HUES48 (cell line): Measurements from ENCODE around the gene GGNBP2.

Source experiments
- H3K27ac ChIP-seq: one replicate; pipeline ENCODE4 v1.7.0; 2013; ENCODE audit warnings: low read depth, low read length, inconsistent platforms
- H3K27me3 ChIP-seq: 2 replicates; pipeline ENCODE4 v1.6.1; 2013; ENCODE audit warnings: mild to moderate bottlenecking, low read length; ENCODE audit not compliant: control insufficient read depth, insufficient read depth
- H3K36me3 ChIP-seq: 2 replicates; pipeline ENCODE4 v1.6.1; 2013; ENCODE audit warnings: low read length; ENCODE audit not compliant: control insufficient read depth, insufficient read depth
- H3K4me1 ChIP-seq: 2 replicates; pipeline ENCODE4 v1.6.1; 2013; ENCODE audit warnings: mild to moderate bottlenecking, low read length; ENCODE audit not compliant: control insufficient read depth, insufficient read depth
- H3K4me3 ChIP-seq: 2 replicates; pipeline ENCODE4 v1.5.1; 2013; ENCODE audit warnings: mild to moderate bottlenecking, low read depth, low read length
- H3K9ac ChIP-seq: 2 replicates; pipeline ENCODE4 v1.6.1; 2013; ENCODE audit warnings: mild to moderate bottlenecking, low read depth, low read length, moderate library complexity
- H3K9me3 ChIP-seq: 2 replicates; pipeline ENCODE4 v1.6.1; 2013; ENCODE audit warnings: low read length; ENCODE audit not compliant: control insufficient read depth, insufficient read depth

The GGNBP2 gene

GRCh38 chr17:36593656-36594316 is 49.1 kb downstream of the GGNBP2 start:
- Histone ChIP-seq H3K4me1 (peaks cover 14% of the 10 kb centered on the region), H3K27ac (no peak overlapping the region), H3K9ac (no peak overlapping the region), H3K9me3 (no peaks in the 10 kb centered on the region), H3K4me3 (peak overlapping the region; percentile 85; the same call in 1 of the 2 replicates), H3K27me3 (no peaks in the 10 kb centered on the region), H3K36me3 (peaks cover 43% of the 10 kb centered on the region)

DNA sequence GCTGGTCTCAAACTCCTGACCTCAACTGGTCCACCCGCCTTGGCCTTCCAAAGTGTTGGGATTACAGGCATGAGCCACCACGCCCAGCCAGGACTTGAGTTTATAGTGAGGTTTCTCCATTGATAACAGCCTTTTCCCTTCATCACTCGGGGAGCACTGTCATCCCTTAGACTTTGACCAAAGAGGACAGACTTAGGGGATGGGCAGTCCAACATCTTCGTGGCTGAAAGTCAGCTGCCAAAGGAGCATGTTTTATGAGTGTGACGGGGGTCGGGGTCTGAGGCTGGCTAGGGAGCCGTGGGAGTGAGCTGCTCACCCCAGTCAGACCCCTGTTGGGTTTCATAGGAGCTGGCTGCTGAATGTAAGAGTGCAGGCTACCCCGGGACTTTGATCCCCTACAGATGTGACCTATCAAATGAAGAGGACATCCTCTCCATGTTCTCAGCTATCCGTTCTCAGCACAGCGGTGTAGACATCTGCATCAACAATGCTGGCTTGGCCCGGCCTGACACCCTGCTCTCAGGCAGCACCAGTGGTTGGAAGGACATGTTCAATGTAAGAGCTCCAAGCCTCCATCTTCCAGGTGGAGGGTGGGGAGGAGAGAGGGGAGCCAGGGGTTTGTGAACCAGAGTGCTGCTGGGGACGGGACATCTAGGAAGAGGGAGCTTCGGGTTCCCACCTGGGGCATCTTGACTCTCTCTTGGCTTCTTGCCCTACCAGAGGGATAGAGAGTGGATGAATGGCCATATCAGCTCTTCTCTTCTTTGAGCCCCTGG is 50.1 kb downstream of the GGNBP2 start:
- Histone ChIP-seq H3K4me1 (peaks cover 14% of the 10 kb centered on the region), H3K9ac (no peak overlapping the region), H3K27me3 (no peaks in the 10 kb centered on the region), H3K27ac (no peak overlapping the region), H3K4me3 (no peak overlapping the region), H3K9me3 (no peaks in the 10 kb centered on the region), H3K36me3 (peaks cover 42% of the 10 kb centered on the region)

GRCh38 chr17:36597226-36597625 is 52.5 kb downstream of the GGNBP2 start:
- H3K9me3 ChIP-seq = no peaks in the 10 kb centered on the region
- H3K9ac ChIP-seq = no peak overlapping the region
- H3K27ac ChIP-seq = no peak overlapping the region
- peaks cover 45% of the 10 kb centered on the region for H3K36me3 ChIP-seq
- no peaks in the 10 kb centered on the region for H3K27me3 ChIP-seq
- H3K4me1 ChIP-seq = peaks cover 14% of the 10 kb centered on the region
- no peak overlapping the region for H3K4me3 ChIP-seq

DNA sequence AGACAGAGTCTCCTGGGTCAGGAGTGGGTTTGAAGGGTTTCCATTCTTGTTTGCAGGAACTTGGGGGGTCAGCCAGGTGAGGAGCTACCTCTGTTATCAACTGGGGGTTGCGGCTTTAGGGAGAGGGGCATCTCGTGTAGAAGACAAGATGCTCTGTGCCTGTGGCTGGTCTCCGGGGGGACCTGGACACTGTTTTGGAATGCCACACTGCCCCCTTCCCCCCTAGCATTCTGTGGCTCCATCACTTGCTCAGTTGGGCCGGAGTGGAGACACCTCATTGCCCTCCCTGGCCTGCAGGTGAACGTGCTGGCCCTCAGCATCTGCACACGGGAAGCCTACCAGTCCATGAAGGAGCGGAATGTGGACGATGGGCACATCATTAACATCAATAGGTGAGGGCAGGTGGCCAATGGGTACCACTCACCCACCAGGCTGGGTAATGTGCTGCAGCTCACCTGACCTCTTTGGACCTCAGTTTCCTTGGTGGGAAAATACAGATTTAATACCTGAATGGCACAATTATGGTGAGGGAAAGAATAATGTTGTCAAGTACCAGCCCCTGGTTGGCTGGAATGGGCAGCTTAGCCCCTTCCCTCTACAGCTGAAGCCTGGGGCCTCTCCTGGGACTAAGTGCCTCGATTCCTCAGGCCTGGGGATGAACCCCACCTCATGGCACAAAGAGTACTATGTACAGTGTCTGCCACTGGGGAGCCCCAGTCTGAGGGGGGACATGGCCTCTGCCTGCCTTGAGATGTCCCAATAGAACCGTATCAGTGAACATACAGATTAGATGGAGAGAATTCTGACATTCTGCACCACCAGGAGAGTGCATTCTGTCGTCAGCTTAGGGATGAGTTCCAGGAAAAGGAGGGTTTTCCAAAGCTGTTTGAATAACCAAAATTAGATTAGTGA is 53.4 kb downstream of the GGNBP2 start:
- Histone ChIP-seq H3K27ac (no peak overlapping the region), H3K27me3 (no peaks in the 10 kb centered on the region), H3K9me3 (no peaks in the 10 kb centered on the region), H3K9ac (no peak overlapping the region), H3K4me1 (peaks cover 13% of the 10 kb centered on the region), H3K36me3 (peaks cover 45% of the 10 kb centered on the region), H3K4me3 (no peak overlapping the region)

GRCh38 chr17:36598951-36599401 is 54.3 kb downstream of the GGNBP2 start:
- Histone ChIP-seq H3K4me3 (no peak overlapping the region), H3K9ac (no peak overlapping the region), H3K36me3 (peaks cover 44% of the 10 kb centered on the region), H3K27me3 (no peaks in the 10 kb centered on the region), H3K4me1 (peaks cover 13% of the 10 kb centered on the region), H3K27ac (no peak overlapping the region), H3K9me3 (no peaks in the 10 kb centered on the region)

- H3K36me3 ChIP-seq = peaks cover 45% of the 10 kb centered on the region
- no peaks in the 10 kb centered on the region for H3K27me3 ChIP-seq
- H3K27ac ChIP-seq = no peak overlapping the region
- H3K9me3 ChIP-seq = no peaks in the 10 kb centered on the region
- H3K9ac ChIP-seq = no peak overlapping the region
- peaks cover 14% of the 10 kb centered on the region for H3K4me1 ChIP-seq
- no peak overlapping the region for H3K4me3 ChIP-seq
Measured at GRCh38 chr17:36599546-36600250, 55.0 kb downstream of the GGNBP2 start.

DNA sequence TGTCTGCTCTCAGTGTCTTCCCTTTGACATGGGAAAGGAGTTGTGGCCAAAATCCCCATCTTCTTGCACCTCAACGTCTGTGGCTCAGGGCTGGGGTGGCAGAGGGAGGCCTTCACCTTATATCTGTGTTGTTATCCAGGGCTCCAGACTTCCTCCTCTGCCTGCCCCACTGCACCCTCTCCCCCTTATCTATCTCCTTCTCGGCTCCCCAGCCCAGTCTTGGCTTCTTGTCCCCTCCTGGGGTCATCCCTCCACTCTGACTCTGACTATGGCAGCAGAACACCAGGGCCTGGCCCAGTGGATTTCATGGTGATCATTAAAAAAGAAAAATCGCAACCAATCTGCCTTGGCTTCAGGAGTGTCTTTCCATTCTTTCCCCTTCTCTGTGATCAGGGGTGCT is 55.7 kb downstream of the GGNBP2 start:
- H3K27ac ChIP-seq = peak overlapping the region; percentile 92
- H3K27me3 ChIP-seq = no peaks in the 10 kb centered on the region
- H3K9me3 ChIP-seq = no peaks in the 10 kb centered on the region
- peak overlapping the region; percentile 77 for H3K4me3 ChIP-seq
- peaks cover 40% of the 10 kb centered on the region for H3K36me3 ChIP-seq
- H3K4me1 ChIP-seq = peaks cover 14% of the 10 kb centered on the region
- no peak overlapping the region for H3K9ac ChIP-seq

- H3K4me3 ChIP-seq = peak overlapping the region; percentile 77
- H3K36me3 ChIP-seq = peaks cover 36% of the 10 kb centered on the region
- peak overlapping the region; percentile 92 for H3K27ac ChIP-seq
- H3K9me3 ChIP-seq = no peaks in the 10 kb centered on the region
- H3K4me1 ChIP-seq = peaks cover 14% of the 10 kb centered on the region
- H3K9ac ChIP-seq = peak overlapping the region; percentile 7; the same call in 1 of the 2 replicates
- no peaks in the 10 kb centered on the region for H3K27me3 ChIP-seq
Measured at GRCh38 chr17:36600936-36601302, 56.2 kb downstream of the GGNBP2 start.

DNA sequence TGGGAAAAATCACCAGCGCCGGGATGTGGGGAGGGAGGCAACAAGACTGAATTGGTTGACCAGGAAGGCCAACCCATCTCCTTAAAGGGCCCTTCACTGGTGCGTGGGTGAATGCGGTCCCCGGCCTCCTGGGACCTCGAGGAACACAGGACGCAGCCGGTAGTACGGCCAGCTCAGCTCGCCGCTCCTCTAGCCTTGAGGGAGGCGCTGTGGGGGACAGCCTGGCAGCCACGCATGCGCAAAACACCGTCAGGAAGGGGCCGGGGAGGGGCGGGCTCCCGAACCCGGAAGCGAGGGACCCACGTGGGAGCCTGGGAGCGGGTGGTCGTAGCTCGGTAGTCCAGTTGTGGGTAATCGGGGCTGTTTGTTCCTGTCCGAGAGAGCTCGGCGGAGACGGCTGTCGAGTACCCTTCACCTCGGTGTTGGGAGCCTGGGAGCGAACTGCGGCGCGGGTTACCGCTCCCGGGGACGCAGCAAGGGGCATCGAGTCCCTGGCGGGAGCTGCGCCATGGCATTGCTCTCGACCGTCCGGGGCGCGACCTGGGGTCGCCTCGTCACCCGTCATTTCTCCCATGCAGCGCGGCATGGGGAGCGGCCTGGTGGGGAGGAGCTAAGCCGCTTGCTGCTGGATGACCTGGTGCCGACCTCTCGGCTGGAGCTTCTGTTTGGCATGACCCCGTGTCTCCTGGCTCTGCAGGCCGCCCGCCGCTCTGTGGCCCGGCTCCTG is 56.7 kb downstream of the GGNBP2 start, which contains the start of gene MRM1:
Gene MRM1, plus strand, starts transcription at position 281 of the 727 bp plus-strand sequence. Its CDS starts 228 bp downstream, at position 509.
- peak within 1 kb of the TSS; percentile 72 for H3K9ac ChIP-seq
- H3K27ac ChIP-seq = peak within 1 kb of the TSS; percentile 92
- H3K27me3 ChIP-seq = no peaks in the 10 kb centered on the region
- H3K36me3 ChIP-seq = peaks cover 31% of the 10 kb centered on the region
- no peaks in the 10 kb centered on the region for H3K9me3 ChIP-seq
- peaks cover 14% of the 10 kb centered on the region for H3K4me1 ChIP-seq
- peak within 1 kb of the TSS; percentile 77 for H3K4me3 ChIP-seq
